ENCODE data around the gene CYS1.

- TF ChIP-seq CTCF (IDR thresholded peaks at IDR 0.05) (peak in 1 of 2 donors; percentile 48), EP300 (IDR thresholded peaks at IDR 0.05) (no peak), POLR2A (IDR thresholded peaks at IDR 0.05) (no peak)
Observed at GRCh38 chr2:10048501-10049171, 31.6 kb downstream of the CYS1 start.

All from suprapubic skin (tissue), 3 donors.